ENCODE data around the gene C1QTNF8. TPM values are rescaled to one million over a fixed set of nuclear protein-coding genes. Genes with fewer than 3 reads are reported as not detected.

C1QTNF8 gene
- total and polyA plus RNA-seq, 4 donors = 1.2 to 1.4 TPM; not detected in 2

GRCh38 chr16:1050921-1051320 lies 45.1 kb downstream of the C1QTNF8 start:
- ATAC-seq (ENCODE audit: low FRiP score) (no peak), DNase-seq (no peak)
- 81 to 91% methylated on average over 14 to 15 of the region's 15 CpGs for WGBS, 2 donors
- Histone ChIP-seq H3K9me3 (ENCODE audit: control insufficient read depth, low read length) (no peaks in the 10 kb centered on the region), H3K27ac (ENCODE audit: low read depth in 1 of 2, low read length in 2 of 2) (no peak overlapping the region), H3K27me3 (ENCODE audit: control insufficient read depth in 1 of 2, insufficient read depth in 2 of 2, low read length in 1 of 2) (no peaks in the 10 kb centered on the region), H3K36me3 (ENCODE audit: control insufficient read depth in 1 of 2, insufficient read depth in 2 of 2, low read length in 1 of 2) (no peaks in the 10 kb centered on the region), H3K4me3 (ENCODE audit: low read length in 2 of 2) (no peak overlapping the region), H3K4me1 (ENCODE audit: control insufficient read depth in 1 of 2, insufficient read depth in 2 of 2, low read length in 2 of 2) (no peaks in the 10 kb centered on the region)
- intact Hi-C loops (cut with DNase I) = loop anchor here (10.0 kb wide), 1 partner anchor 236 kb away; no protein-coding TSS in a partner anchor

DNA sequence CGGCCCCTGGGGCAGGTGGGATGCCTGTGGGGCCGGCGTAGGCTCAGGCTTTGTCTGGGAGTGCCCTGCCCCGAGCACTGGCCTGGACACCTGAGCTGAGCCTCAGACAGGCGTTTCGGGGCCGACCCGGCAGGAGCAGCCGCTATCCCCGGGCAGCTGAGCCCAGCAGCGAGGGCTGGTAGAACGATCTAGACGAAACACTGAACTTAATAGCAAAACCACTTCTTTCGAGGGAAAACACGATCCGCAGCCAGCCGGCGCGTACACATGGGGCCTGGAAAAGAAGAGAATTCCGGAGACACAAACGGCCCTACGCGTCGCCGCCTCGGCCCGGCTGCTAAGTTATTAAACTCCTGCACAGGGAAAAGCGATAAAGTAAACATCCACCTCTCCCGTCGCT lies 45.5 kb downstream of the C1QTNF8 start:
- Histone ChIP-seq H3K36me3 (ENCODE audit: control insufficient read depth in 1 of 2, insufficient read depth in 2 of 2, low read length in 1 of 2) (no peaks in the 10 kb centered on the region), H3K4me1 (ENCODE audit: control insufficient read depth in 1 of 2, insufficient read depth in 2 of 2, low read length in 2 of 2) (no peaks in the 10 kb centered on the region), H3K9me3 (ENCODE audit: control insufficient read depth, low read length) (no peaks in the 10 kb centered on the region), H3K27ac (ENCODE audit: low read depth in 1 of 2, low read length in 2 of 2) (no peak overlapping the region), H3K4me3 (ENCODE audit: low read length in 2 of 2) (no peak overlapping the region), H3K27me3 (ENCODE audit: control insufficient read depth in 1 of 2, insufficient read depth in 2 of 2, low read length in 1 of 2) (no peaks in the 10 kb centered on the region)
- no peak for ATAC-seq (ENCODE audit: low FRiP score)
- 80 to 81% methylated on average over 30 of the region's 30 CpGs for WGBS, 2 donors
- intact Hi-C loops (cut with DNase I) = loop anchor here (10.0 kb wide), 1 partner anchor 236 kb away; no protein-coding TSS in a partner anchor
- no peak for DNase-seq

- intact Hi-C loops (cut with DNase I) = loop anchor here (10.0 kb wide), 1 partner anchor 235 kb away; no protein-coding TSS in a partner anchor
- Histone ChIP-seq H3K4me3 (ENCODE audit: low read length in 2 of 2) (no peak overlapping the region), H3K36me3 (ENCODE audit: control insufficient read depth in 1 of 2, insufficient read depth in 2 of 2, low read length in 1 of 2) (no peaks in the 10 kb centered on the region), H3K9me3 (ENCODE audit: control insufficient read depth, low read length) (no peaks in the 10 kb centered on the region), H3K4me1 (ENCODE audit: control insufficient read depth in 1 of 2, insufficient read depth in 2 of 2, low read length in 2 of 2) (no peaks in the 10 kb centered on the region), H3K27me3 (ENCODE audit: control insufficient read depth in 1 of 2, insufficient read depth in 2 of 2, low read length in 1 of 2) (no peaks in the 10 kb centered on the region), H3K27ac (ENCODE audit: low read depth in 1 of 2, low read length in 2 of 2) (no peak overlapping the region)
- ATAC-seq (ENCODE audit: low FRiP score) = no peak
- DNase-seq = no peak
- WGBS, 2 donors = 85 to 86% methylated on average over 11 of the region's 11 CpGs
Measured at GRCh38 chr16:1049976-1050247, 46.1 kb downstream of the C1QTNF8 start.

DNA sequence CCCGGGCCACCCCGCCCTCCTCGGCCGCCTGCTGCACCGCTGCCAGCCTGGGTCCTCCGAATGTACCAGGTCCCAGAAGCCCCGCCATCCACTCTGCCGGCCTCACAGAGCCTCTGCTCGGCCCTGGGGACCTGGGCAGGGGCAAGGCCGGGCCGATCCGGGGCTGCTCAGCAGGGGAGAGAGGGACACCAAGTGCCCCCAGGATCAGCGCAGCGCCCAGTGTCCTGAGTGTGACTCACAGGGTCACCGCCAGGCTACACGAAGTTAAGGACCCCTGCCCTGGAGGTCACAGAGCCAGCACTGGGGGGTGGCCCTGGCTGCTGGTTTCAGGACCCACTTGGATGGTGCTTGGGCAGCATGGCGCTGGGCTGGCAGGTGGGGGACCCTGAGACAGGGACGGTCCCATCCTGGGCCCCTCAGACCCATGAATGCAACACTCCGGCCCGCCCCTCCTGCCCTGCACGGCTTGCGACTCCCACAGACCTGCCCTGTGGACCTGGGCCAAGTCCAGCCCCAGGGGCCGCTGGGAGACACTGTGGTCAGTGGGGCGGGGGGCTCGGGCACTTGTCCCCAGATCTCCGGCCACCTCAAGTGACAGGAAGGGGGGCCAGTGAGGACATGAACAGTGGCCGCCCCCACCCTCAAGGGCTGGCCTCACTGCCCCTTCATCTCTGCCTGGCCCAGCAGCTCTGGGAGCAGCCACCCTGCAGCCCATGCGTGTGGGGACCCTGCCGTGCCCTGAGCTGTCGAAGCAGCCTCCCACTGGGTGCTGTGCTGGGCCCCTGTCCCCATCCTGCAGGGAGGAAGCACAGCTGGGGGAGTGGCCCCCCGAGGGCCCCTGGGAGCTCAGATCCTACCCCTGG lies 46.7 kb downstream of the C1QTNF8 start:
- intact Hi-C loops (cut with DNase I) = no loop called here
- H3K4me3 ChIP-seq (ENCODE audit: low read length in 2 of 2) = no peak overlapping the region

DNA sequence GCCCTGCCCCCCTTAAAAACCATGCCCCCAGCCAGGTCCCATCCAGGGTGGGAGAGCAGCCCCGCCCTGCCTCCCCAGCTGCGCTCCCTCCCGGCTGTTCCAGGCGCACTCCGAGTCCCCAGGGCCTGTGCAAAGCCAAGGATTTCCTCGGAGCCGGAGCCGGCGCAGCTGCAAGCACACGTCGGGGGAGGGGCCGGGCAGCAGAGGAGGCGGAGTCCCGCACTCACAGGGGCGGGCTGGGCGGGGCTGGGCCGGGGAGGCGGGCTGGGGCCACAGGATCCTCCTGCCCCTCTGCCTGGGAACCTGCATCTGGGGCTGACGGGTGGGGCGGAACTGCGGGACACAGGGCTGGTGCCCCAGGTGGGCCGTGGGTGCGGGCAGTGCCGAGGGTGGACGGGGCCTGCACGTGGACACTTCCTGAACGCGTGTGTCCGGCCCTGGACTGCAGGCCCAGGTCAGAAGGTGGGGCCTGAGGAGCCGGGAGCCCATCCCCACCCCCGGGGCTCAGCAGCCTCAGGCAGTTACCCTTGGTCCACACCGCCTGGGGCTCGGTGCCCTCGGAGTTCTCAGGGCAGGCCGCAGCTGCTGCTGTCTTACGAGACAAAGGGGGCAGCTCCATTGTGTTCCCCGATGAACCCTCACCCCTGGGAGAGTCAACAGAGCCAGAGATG lies 47.5 kb downstream of the C1QTNF8 start:
- Histone ChIP-seq H3K4me1 (ENCODE audit: control insufficient read depth in 1 of 2, insufficient read depth in 2 of 2, low read length in 2 of 2) (no peaks in the 10 kb centered on the region), H3K36me3 (ENCODE audit: control insufficient read depth in 1 of 2, insufficient read depth in 2 of 2, low read length in 1 of 2) (no peaks in the 10 kb centered on the region), H3K27ac (ENCODE audit: low read depth in 1 of 2, low read length in 2 of 2) (no peak overlapping the region), H3K27me3 (ENCODE audit: control insufficient read depth in 1 of 2, insufficient read depth in 2 of 2, low read length in 1 of 2) (no peaks in the 10 kb centered on the region), H3K4me3 (ENCODE audit: low read length in 2 of 2) (no peak overlapping the region), H3K9me3 (ENCODE audit: control insufficient read depth, low read length) (no peaks in the 10 kb centered on the region)
- ATAC-seq (ENCODE audit: low FRiP score) (peak; percentile 56), DNase-seq (peak in 1 of 2 donors; percentile 70)
- 26 to 31% methylated on average over 31 to 37 of the region's 37 CpGs for WGBS, 2 donors
- intact Hi-C loops (cut with DNase I) = no loop called here

More for the DNA sequence above, 46.7 kb downstream of the C1QTNF8 start:
- DNase-seq = no peak
- ATAC-seq (ENCODE audit: low FRiP score) = no peak
- Histone ChIP-seq H3K36me3 (ENCODE audit: control insufficient read depth in 1 of 2, insufficient read depth in 2 of 2, low read length in 1 of 2) (no peaks in the 10 kb centered on the region), H3K27ac (ENCODE audit: low read depth in 1 of 2, low read length in 2 of 2) (no peak overlapping the region), H3K9me3 (ENCODE audit: control insufficient read depth, low read length) (no peaks in the 10 kb centered on the region), H3K4me1 (ENCODE audit: control insufficient read depth in 1 of 2, insufficient read depth in 2 of 2, low read length in 2 of 2) (no peaks in the 10 kb centered on the region), H3K27me3 (ENCODE audit: control insufficient read depth in 1 of 2, insufficient read depth in 2 of 2, low read length in 1 of 2) (no peaks in the 10 kb centered on the region)
- WGBS, 2 donors = 82 to 85% methylated on average over 27 to 31 of the region's 31 CpGs

DNA sequence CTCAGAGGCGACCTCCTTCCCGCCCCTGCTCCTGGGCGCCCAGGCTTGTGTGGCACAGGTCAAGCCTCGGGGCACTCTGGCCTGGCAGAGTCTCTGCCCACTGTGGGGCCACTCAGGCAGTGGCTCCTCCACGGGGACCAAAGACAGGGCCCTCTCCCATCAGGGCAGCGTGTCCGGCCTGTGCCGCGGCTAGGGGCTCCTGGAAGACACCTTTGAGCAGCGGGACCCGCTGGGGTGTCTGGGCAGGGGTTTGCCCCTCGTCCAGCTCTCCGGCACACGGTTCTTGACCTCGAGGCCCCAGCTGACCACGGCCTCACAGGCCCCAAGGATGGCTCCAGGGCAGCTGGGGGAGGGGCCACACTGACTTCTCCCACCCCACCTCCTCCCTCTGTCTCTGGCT lies 48.2 kb downstream of the C1QTNF8 start:
- Histone ChIP-seq H3K36me3 (ENCODE audit: control insufficient read depth in 1 of 2, insufficient read depth in 2 of 2, low read length in 1 of 2) (no peaks in the 10 kb centered on the region), H3K4me3 (ENCODE audit: low read length in 2 of 2) (no peak overlapping the region), H3K9me3 (ENCODE audit: control insufficient read depth, low read length) (no peaks in the 10 kb centered on the region), H3K4me1 (ENCODE audit: control insufficient read depth in 1 of 2, insufficient read depth in 2 of 2, low read length in 2 of 2) (no peaks in the 10 kb centered on the region), H3K27me3 (ENCODE audit: control insufficient read depth in 1 of 2, insufficient read depth in 2 of 2, low read length in 1 of 2) (no peaks in the 10 kb centered on the region), H3K27ac (ENCODE audit: low read depth in 1 of 2, low read length in 2 of 2) (no peak overlapping the region)
- intact Hi-C loops (cut with DNase I) = no loop called here
- DNase-seq (no peak), ATAC-seq (ENCODE audit: low FRiP score) (no peak)
- 81 to 82% methylated on average over 16 of the region's 16 CpGs for WGBS, 2 donors

DNA sequence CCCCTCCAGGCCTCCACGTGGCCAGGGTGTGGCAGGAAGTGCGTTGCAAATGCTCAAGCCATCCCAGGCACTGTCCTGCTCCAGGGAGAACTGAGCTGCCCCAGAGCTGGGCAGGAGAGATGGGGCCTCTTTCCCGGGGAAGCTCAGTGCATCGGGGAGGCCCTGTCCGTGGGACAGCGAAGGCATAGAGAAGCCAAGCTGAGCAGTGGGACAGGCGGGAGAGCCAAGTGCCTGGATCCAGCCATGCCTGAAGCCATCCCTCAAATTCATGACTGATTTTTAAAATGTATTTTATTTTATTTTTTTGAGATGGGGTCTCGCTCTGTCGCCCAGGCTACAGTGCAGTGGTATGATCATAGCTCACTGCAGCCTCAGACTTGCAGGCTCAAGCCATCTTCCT lies 48.9 kb downstream of the C1QTNF8 start:
- H3K36me3 ChIP-seq (ENCODE audit: control insufficient read depth in 1 of 2, insufficient read depth in 2 of 2, low read length in 1 of 2) = no peaks in the 10 kb centered on the region
- ATAC-seq (ENCODE audit: low FRiP score) (no peak), DNase-seq (no peak)
- H3K27me3 ChIP-seq (ENCODE audit: control insufficient read depth in 1 of 2, insufficient read depth in 2 of 2, low read length in 1 of 2) = no peaks in the 10 kb centered on the region
- no peak overlapping the region for H3K4me3 ChIP-seq (ENCODE audit: low read length in 2 of 2)
- intact Hi-C loops (cut with DNase I) = no loop called here
- H3K9me3 ChIP-seq (ENCODE audit: control insufficient read depth, low read length) = no peaks in the 10 kb centered on the region
- H3K27ac ChIP-seq (ENCODE audit: low read depth in 1 of 2, low read length in 2 of 2) = no peak overlapping the region
- H3K4me1 ChIP-seq (ENCODE audit: control insufficient read depth in 1 of 2, insufficient read depth in 2 of 2, low read length in 2 of 2) = no peaks in the 10 kb centered on the region
- 93 to 94% methylated on average over 9 of the region's 9 CpGs for WGBS, 2 donors

DNA sequence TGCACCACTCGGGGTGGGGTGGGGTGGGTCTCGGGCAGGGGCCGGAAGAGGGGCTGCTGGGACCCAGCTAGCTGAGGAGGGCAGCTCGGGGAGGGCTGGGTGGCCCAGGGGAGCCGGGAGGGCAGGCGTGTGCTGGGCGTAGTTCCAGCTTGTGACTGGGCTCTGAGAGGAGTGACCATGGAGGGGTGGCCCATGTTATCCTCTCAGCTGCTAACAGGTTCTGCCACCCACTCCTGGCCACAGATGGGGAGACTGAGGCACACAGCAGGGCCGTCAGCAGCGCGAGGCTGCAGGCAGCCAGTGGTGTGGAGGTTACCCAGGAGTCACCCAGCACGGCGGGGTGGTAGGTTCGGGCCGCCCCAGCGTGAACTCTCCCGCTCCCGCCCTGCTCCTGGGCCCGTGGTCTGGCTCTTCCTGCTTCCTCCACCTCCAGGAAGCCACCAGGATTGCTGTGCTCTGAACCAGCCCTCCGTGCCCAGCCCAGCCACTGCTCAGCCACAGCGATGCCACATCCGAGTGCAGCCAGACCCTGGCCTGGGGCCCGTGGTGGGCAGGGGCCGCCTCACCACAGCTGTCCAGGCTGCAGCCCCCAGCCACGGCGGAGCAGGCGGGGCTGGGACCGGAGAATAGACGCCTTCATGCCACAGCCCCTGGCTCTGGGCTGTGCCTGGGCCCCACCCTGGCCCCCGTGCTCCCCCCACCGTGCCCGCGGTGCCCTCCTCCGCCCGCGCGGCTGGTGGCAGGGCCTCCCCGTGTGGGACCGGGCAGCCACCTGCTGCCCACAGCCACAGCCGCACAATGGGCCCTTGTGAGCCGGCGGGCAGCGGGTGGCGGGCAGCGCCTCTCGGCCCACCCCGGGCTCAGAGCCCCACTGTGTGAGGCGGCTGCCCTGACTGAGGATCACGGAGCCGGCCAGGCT lies 49.8 kb downstream of the C1QTNF8 start:
- Histone ChIP-seq H3K4me3 (ENCODE audit: low read length in 2 of 2) (no peak overlapping the region), H3K36me3 (ENCODE audit: control insufficient read depth in 1 of 2, insufficient read depth in 2 of 2, low read length in 1 of 2) (no peaks in the 10 kb centered on the region), H3K4me1 (ENCODE audit: control insufficient read depth in 1 of 2, insufficient read depth in 2 of 2, low read length in 2 of 2) (no peaks in the 10 kb centered on the region), H3K27ac (ENCODE audit: low read depth in 1 of 2, low read length in 2 of 2) (no peak overlapping the region), H3K27me3 (ENCODE audit: control insufficient read depth in 1 of 2, insufficient read depth in 2 of 2, low read length in 1 of 2) (no peaks in the 10 kb centered on the region), H3K9me3 (ENCODE audit: control insufficient read depth, low read length) (no peaks in the 10 kb centered on the region)
- intact Hi-C loops (cut with DNase I) = no loop called here
- ATAC-seq (ENCODE audit: low FRiP score) = no peak
- DNase-seq = no peak
- WGBS, 2 donors = 73 to 81% methylated on average over 36 to 49 of the region's 49 CpGs
